ENCODE results near the gene UBE2V1.
"Not testable (repeated sequence)": the region's sequence is repeated elsewhere in the genome, so short reads cannot be mapped to it uniquely, and the experiment has no call there.

The UBE2V1 gene

GRCh38 chr20:50093240-50093639 lies 19.7 kb downstream of the UBE2V1 start:
- no peak for DNase-seq

GRCh38 chr20:50092436-50092835 lies 20.5 kb downstream of the UBE2V1 start:
- no peak for DNase-seq

- no peak for DNase-seq
Observed at GRCh38 chr20:50089787-50090177, 23.2 kb downstream of the UBE2V1 start.

- DNase-seq: no peak
Observed at GRCh38 chr20:50089140-50089786, 23.7 kb downstream of the UBE2V1 start.

- no peak for DNase-seq
Observed at GRCh38 chr20:50088022-50088421, 24.9 kb downstream of the UBE2V1 start.

GRCh38 chr20:50085481-50086365 lies 27.2 kb downstream of the UBE2V1 start:
- DNase-seq: peak in 1 of 2 experiments; percentile 29

- no peak for DNase-seq
Observed at GRCh38 chr20:50085146-50085480, 27.8 kb downstream of the UBE2V1 start.

- no peak for DNase-seq
Observed at GRCh38 chr20:50083034-50083433, 29.9 kb downstream of the UBE2V1 start.

GRCh38 chr20:50082056-50082455 lies 30.9 kb downstream of the UBE2V1 start:
- DNase-seq: not testable (repeated sequence)

- DNase-seq: no peak
Observed at GRCh38 chr20:50077818-50078601, 34.9 kb downstream of the UBE2V1 start.

GRCh38 chr20:50073500-50073899 lies 39.5 kb downstream of the UBE2V1 start:
- DNase-seq: no peak

- DNase-seq: peak; percentile 96
Observed at GRCh38 chr20:50071039-50071888, 41.7 kb downstream of the UBE2V1 start.

- no peak for DNase-seq
Observed at GRCh38 chr20:50070361-50070760, 42.6 kb downstream of the UBE2V1 start.

GRCh38 chr20:50068041-50068651 lies 44.8 kb downstream of the UBE2V1 start:
- DNase-seq: no peak

GRCh38 chr20:50067461-50067860 lies 45.5 kb downstream of the UBE2V1 start:
- no peak for DNase-seq

GRCh38 chr20:50067018-50067417 lies 45.9 kb downstream of the UBE2V1 start:
- no peak for DNase-seq

GRCh38 chr20:50066161-50066834 lies 46.7 kb downstream of the UBE2V1 start:
- no peak for DNase-seq

- no peak for DNase-seq
Observed at GRCh38 chr20:50065325-50065615, 47.7 kb downstream of the UBE2V1 start.

- not testable (repeated sequence) for DNase-seq
Observed at GRCh38 chr20:50063763-50064162, 49.2 kb downstream of the UBE2V1 start.

GRCh38 chr20:50062006-50062838 lies 50.7 kb downstream of the UBE2V1 start:
- DNase-seq: no peak
